Fibroblast of skin of left biceps (primary cell): ENCODE data around the gene FAF1.

Source experiments
- DNase-seq, 2 experiments: peaks; one replicate each; pipeline ENCODE4 v3.0.0-alpha.2; 2013; ENCODE audit warnings: low read depth in 2 of 2

FAF1 gene

DNA sequence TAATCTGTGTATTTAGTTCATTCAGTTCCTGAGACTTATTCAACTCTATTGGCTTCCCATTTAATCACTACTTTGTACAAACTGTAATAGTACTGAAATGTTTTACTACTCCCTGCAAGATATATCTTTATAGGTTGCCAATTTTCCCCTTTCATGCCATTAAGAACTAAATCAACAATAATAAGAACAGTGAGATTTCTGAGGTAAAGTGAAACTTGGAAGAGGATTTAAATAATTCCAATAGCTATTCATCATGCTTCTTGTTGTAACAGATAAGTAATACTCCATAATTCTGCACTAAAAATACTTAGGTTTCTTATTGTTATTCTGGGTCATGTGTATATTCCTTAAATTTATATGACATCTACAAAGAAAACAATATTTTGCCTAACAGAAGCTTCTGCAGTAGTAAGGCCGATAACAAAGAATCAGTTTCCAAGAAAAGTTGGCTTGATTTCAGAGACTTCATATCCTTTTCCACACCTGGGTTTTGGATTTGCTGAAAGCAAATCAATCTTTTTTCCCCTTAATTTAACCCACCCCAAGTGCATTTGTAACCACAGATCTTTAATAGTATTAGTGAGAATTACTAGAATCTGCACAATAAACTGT lies 258.3 kb downstream of the FAF1 start:
- DNase-seq = no peak

DNA sequence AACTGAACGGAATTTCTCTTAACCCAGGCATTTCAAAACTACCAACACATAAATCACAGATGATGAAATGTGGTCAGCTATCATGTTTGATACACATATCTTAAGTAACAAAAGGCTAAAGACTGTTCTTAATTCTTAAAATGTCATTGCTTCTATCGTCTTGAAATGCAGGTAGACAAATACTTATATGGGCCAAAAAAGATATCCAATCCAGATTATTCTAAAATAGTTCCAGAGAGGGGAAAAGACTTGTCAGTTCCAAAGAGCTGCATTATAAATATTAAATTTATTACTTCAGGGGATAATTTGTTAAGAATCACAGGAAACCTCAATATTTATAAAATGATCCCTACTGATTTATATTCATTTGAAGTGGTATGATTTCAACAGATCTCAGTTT lies 259.4 kb downstream of the FAF1 start:
- no peak for DNase-seq

DNA sequence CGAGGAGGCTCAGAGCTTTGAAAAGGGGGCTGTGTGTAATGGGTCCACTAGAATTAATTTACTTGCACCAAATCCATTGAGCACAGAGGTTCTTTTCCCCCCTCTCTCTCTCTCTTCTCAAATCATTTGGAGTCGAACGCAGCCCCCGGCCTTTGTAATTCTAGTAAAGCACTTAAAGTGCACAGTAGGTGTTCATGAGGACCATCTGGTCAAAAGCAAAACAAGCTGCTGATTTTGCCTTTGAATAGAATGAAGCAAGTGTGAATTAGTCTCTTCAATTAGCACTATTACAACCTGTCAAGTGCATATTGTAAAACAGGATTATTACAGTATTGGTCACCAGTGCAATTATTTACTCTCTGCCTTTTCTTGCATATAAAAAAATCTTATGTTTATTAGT lies 259.9 kb downstream of the FAF1 start:
- no peak for DNase-seq

DNA sequence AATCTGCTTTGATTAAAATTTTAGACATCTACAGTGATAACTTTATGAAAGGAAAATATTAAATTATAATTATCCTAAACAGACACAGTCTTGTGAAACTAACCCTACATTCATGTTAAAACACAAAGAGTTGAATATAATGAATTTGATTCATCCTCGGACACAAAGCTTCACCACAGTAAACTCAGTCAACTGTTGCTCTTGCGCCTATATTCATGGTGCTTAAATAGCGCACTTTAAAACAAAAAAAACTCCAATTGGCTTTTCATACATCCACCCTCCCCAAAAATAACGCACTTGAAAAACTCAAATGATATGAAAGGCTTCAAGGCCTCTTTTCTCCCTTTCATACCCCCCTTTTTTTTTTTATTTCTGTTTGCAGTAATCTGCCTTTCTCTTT lies 260.3 kb downstream of the FAF1 start:
- no peak for DNase-seq

DNA sequence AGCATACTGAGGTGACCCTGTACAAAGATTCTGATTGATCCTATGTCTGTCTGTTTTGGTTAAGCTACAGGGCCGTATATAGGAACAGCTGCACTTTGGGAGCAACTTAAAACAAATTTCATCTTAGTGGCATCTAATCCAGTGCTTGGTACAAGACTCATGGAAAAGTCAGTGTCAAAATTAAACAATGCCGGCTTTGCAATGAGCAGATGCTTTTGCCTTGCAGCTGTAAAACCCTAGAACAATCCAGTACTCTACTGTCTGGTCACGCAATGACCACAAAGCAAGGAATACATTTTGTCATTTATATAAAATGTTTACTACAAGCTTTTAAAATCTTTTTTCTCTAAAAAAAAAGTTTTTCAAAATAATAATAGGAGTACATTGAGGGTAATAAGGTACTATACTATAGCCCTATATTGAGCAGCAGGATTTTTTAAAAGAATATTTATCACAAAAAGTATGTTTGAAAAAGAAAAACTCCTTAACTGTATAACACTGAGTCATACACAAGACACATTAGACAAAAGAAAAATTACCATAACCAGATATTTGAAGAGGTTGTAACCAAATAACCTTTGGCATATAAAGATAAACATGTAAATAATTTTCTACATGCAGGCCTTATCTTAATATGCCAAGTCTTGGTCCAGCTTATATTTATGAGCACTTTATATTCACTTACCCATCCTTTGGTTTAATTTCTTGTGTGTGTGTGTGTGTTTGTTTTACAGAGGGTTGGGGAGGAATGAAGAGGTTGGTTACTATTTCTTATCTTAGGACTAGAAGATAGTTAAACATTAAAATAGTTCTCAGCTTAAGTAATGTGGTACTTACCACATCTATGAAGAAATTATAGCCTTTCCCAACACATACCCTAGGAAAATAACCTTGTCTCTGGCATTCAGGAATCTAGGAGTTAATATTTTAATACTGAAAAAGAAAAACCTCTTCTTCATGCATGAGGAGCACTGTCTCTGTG lies 262.3 kb downstream of the FAF1 start:
- DNase-seq = no peak

DNA sequence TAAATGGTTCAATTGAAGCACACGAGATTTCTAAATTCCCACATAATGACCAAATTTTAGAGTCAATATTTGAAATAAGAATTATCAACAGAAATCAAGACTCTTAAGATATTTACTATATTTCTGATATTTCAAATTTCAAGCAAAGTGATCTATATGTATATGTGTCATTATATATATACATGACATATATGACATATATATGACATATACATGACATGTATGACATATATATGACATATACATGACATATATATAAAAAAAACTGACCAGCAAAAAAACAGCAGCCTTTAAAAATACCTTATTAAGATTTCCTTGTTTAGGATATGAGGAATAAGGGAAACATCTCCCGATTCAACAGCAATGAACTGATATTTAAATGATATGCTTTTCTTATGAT lies 266.2 kb downstream of the FAF1 start:
- DNase-seq = no peak

DNA sequence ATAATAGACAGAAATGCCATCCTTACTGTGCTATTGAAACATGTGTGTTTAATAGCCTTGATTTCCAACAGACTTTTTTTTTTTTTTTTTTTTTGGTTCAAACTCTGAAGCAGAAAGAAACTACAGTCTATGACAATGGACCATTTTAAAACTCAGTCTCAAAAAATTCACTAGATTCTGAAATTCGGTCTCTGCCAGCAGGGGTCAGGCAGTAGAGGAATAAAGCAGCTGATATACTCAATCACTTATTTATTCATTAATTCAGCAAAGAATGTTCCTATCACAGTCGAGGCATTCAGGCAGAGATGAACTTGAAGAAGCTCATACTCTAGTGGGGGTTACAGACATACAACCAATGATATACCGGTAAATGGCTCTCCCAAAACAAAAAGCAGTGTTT lies 275.9 kb downstream of the FAF1 start:
- DNase-seq = no peak

DNA sequence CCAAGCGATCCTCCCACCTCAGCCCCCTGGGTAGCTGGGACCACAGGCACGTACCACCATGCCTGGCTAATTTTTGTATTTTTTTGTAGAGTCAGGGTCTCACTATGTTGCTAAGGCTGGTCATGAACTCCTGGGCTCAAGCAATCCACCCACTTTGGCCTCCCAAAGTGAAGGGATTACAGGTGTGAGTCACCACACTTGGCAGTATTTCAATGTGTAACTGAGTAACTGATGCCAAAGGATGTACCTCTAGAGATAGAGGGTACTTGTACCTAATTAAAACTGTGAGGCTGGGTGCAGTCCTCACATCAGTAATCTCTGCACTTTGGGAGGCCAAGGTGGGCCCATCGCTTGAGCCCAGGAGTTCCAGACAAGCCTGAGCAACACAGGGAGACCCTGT lies 278.1 kb downstream of the FAF1 start:
- DNase-seq = no peak

DNA sequence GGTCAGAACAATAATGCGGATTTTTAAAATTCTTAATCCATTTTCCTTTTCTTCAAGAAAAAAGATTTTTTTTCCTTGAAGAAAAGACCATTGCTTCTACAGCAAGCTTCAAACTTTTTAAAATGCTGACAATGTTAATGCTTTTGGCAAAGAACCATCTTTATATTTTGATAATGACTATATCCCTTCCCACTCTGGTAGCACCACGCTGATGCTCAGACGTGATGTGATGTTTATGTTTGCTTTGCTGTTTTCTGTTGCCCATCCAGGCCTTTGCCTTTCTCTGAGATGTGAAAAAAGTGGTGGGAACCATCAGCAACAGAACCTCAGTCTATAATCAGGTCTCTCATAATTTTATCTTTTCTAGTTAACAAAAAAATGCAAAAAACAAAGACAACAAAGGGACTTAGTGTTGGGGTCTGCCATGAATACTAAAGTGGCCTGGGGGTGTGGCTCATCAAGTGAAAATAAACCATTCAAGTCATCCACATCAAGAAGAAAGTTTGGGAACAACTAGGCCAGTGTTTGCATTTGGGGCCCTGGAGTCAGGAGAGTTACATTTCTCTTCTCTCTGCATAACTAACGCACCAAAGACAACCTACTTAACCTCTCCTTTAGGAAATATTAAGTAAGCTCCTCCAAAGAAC lies 292.2 kb downstream of the FAF1 start:
- DNase-seq = no peak

DNA sequence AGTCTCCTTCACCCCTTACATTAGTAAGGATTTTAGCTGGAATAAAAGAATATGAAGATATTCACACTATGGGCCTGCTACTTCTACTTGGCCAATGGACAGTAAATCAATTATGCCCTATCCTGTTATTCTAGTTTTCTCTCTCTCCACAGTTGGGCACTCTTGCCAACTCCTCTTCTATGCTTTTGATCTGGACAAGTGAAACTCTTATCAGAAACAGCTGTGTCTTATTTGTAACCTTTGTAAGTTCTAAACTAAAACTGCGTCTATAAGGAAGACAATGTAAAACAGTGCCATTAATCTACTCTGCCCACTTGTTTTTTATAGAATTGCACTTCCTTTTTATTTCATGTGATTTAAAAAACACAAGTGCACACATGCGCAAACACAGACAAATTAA lies 292.8 kb downstream of the FAF1 start:
- no peak for DNase-seq

DNA sequence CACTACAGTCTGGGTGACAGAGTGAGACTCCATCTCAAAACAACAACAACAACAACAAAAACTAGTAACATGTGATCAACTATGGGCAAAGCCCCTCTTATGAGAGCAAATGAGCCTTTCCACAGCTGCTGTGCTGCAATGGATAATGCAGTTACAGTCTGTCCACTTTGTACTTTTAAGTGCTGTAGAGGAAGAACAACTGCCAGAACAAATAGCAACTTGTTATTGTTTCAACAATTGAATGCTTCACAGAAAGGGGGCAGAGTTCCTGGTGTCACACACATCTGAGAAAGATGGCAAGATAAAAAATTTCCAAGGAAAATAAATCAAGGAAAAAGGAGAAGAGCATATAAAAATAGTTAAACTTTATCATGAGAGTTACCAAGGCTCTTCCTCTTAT lies 293.2 kb downstream of the FAF1 start:
- no peak for DNase-seq

DNA sequence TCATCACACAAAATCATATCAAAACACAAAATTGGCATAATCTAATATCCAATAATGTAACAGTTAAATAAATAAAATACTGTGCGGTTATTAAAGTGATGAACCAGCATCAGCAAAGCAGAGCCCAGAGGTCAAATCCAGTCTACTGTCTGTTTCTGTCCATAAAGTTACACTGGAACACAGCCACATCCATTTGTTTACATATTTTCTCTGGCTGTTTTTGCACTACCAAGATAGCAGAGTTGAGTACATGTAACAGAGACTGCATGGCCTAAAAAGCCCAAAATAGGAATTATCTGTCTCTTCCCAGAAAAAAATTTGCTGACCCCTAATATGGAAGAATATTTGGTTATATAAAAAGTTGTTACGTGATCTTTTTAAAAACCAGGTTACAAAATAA lies 294.7 kb downstream of the FAF1 start:
- DNase-seq = no peak

DNA sequence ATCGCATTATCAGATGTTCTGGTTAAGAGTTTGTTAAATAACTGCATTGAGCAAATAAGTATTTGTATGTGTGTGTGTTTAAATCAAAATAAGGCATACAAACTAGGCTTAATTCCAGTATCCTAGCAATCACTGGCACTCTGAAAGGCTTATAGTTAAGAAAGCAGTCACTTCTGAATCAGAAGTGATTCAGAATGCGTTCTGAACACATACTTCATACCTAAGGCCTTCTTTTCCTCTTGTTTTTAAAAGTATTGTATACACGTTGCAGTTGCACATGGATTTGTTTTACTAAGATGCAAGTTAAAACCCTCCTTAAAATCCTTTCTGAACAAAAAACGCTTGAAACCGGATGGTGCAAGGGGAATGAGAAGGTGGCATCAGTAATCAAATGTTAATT lies 298.4 kb downstream of the FAF1 start:
- no peak for DNase-seq

DNA sequence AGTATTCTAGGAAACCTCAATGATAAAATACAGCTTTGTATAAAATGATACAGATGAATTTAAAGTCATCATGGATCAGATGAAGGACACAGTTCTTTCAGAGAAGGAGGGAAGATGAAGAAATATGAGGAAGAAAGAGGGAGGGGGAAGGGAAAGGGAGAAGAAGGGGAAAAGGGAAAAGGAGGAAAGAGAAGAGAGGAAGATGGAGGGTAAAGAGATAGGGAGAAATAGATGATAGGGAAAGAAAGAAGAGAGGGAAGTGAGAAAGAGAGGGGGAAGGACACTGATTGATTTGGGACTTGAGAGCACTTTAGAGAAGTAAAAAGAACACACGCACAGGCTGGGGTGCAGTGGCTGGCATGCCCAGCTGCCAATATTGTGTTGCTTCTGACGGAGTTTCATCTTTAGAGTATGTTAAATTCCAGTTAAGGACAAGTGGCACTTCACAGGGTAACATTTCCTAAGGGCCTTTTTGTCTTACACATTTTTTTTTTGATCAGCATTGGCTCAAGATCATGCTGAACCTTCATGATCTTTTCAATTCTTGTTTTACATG lies 300.9 kb downstream of the FAF1 start:
- DNase-seq = no peak

DNA sequence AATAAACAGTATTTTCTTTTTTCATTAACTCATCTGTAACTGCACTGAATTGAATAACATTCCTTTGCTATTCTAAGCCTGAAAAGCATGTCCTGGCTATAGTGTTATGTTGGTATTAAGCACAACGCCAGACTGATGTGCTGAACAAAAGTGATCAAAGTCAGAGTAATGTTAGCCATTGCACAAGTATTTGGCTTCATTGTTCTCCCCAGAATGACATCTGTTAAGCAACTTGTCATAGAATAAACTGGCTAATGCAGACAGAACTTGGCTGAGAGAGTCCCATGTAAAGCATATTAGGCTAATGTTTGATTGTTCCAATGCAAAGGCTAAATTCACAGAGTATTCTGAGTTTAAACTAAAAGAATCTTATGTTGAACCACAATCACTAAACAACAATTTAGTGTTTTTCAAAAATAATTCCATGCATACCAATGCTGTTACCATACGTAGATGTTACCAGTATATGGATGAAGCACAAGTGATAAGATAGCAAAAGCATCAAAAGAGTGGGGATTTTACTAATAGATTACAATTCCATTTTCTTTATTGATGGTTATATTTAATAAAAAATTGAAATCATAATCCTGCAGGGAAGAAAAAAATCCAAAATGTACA lies 301.5 kb downstream of the FAF1 start:
- DNase-seq = peak; percentile 18 to 19

DNA sequence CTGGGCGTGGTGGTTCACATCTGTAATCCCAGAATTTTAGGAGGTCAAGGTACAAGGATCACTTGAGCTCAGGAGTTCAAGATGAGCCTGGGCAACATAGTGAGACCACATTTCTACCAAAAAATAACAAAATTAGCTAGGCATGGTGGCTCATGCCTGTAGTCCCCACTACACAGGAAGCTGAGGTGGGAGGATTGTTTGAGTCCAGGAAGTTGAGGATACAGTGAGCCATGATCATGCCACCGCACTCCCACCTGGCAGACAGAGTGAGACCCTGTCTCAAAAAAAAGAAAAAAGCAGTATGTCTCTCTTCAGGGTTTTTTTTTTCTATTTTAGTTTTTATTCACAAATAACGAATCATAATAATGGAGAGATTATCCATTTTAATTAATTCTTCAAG lies 303.1 kb downstream of the FAF1 start:
- no peak for DNase-seq

DNA sequence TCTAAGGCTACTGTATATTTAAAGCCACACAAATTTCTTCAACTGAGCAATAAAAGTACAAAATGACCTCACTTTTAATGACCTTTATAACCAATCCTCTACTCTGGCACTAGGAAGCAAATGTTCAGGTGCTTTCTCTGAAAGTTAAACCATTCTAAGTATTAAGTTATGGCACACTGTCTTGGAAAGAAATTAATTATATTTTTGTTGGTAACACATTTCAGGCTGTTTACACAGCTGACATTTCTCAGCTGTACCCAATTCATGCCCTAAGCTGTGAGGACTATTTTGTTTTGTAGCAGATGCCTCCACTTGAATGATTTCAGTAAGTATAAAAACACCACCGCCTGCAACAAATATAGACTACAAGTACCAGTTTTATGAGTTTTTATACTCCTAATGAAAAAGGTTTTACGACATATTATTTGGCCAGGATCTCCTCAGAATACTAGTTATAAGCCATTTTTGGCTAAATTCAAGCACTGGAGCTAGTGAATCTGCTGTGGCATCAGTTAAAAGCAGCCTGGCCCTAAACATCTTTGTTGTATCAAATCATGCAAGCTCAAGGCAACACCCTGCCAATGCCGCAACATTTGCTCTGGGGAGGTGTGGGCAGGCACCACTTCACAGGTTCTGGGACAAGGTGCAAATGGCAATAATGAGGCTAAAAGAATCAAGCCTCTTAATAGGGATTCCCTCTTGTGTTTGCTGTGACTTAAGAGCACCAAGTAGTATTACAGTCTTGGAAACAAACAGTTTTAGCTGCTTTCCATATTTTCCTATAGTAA lies 308.4 kb downstream of the FAF1 start:
- no peak for DNase-seq

DNA sequence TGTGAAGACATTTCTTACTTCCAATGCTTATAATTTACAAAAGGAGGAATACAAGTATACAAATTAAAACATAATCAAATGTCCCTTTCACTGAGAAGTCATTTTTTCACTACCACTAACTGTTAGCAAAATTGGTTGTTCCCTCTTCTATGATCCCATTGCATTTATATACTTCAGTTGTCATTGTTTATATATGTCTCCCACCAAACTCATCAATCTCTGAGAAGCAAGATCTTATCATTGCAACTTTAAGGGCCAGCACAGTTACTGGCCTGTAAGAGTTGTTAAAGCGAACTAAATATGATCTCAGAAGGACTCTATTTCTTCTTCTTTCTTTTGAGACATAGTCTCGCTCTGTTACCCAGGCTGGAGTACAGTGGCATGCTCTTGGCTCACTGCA lies 313.5 kb downstream of the FAF1 start:
- DNase-seq = no peak

DNA sequence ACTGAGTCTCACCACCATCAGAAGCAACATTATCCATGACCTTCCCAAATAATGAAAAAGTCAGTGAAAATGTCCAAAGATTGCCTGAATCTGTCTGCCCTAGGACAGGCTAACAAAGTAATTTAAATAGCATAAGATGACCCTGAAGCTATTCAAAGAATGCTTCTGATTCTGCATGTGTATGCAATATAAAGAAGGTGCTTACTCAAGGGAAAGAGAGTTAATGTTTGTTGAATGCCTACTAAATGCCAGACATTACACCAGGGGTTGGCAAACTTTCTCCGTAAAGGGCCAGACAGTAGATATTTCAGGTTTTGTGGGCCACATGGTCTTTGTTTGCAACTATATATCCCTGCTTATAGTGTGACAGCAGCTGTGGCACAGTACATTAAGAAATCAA lies 314.9 kb downstream of the FAF1 start:
- DNase-seq = no peak

DNA sequence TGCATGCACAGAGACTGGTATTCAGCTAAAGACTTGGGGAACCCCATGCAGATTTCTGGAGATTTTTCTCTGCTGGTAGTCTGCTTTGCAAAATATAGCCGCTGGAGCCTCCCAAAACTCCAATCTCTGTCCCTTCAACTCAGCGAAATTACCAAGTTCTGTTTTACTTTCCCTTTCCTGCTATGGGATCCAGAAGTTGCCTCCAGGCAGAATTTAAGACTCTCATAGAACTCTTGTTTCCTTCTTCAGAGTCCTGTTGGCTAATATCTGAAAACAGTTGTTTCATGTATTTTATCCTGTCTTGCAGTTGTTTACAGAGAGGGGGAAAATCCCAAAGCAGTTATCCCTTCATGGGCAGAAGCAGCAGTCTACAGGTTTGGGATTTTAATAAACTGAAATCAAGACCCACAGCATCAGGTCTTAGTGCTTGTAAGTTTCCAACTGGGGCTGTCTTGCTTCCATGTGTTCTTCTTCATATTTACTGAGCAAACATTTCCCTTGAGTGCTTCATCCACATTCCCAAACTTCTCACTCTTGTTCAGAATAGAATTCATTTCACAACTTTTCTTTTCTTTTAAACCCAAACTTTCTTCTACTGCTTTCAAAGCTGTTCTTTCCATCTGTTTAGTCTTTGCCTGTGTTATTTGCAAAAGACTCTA lies 315.5 kb downstream of the FAF1 start:
- no peak for DNase-seq

DNA sequence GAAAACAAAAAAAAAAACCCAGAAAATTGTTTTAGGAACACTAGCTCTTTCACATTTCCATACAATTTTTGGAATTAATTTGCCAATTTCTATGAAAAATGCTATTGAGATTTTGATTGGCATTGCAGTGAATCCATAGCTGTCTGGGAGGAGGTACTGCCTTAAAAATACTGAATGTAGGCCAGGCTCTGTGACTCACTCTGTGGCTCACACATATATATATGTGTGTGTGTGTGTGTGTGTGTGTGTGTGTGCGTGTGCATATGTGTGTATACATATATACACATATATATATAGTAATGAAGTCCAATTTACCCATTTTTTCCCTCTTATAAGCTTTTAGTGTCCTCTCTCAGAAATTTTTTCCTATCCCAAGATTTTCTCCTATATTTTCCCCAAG lies 322.6 kb downstream of the FAF1 start:
- no peak for DNase-seq
